Measurements from ENCODE around the gene CRHR1. TPM values are rescaled to one million over a fixed set of nuclear protein-coding genes. Genes with fewer than 3 reads are reported as not detected.

CRHR1 gene
- total RNA-seq, 6 donors from 2014 or later, result not detected

Other genes starting within 250 kb of the CRHR1 start
- gene SPPL2C, start 60.6 kb downstream of the CRHR1 start, total RNA-seq, result not detected
- gene MAPT, start 110.2 kb downstream of the CRHR1 start, total RNA-seq, result 1 to 10 TPM; 2.1 to 3.7 (median 2.8) TPM
- gene STH, start 214.9 kb downstream of the CRHR1 start, total RNA-seq, result not detected

Data from upper lobe of left lung (tissue), 6 donors.